Ectodermal cell (in vitro differentiated cells): Measurements from ENCODE around the gene EYS.

ENCODE experiments used
- H3K27ac ChIP-seq: 2 replicates; pipeline ENCODE4 v1.7.0; 2013; ENCODE audit warnings: mild to moderate bottlenecking, low read depth, low read length; ENCODE audit not compliant: insufficient read depth, poor library complexity, severe bottlenecking
- H3K27me3 ChIP-seq: 2 replicates; pipeline ENCODE4 v1.7.0; 2013; ENCODE audit warnings: mild to moderate bottlenecking, low read length; ENCODE audit not compliant: insufficient read depth, control insufficient read depth, poor library complexity, severe bottlenecking
- H3K36me3 ChIP-seq: one replicate; pipeline ENCODE4 v1.7.0; 2013; ENCODE audit warnings: low read length; ENCODE audit not compliant: control insufficient read depth, insufficient read depth
- H3K4me1 ChIP-seq: one replicate; pipeline ENCODE4 v1.7.0; 2013; ENCODE audit warnings: low read length; ENCODE audit not compliant: control insufficient read depth, insufficient read depth
- H3K4me3 ChIP-seq: 2 replicates; pipeline ENCODE4 v1.7.0; 2013; ENCODE audit warnings: low read depth, low read length, control low read depth; ENCODE audit not compliant: insufficient read depth
- H3K9me3 ChIP-seq: 2 replicates; pipeline ENCODE4 v1.7.0; 2013; ENCODE audit warnings: mild to moderate bottlenecking, low read length, moderate library complexity; ENCODE audit not compliant: control insufficient read depth
- WGBS, 2 experiments: methylation state at CpG; one replicate each; pipeline ENCODE4 v1.1.7; 2013; ENCODE audit warnings: missing lambda C conversion rate in 2 of 2; 5-methylcytosine and 5-hydroxymethylcytosine counted together

The EYS gene

GRCh38 chr6:65700561-65700960 is 6.5 kb downstream of the EYS start:
- no peaks in the 10 kb centered on the region for H3K4me1 ChIP-seq
- H3K27me3 ChIP-seq: no peaks in the 10 kb centered on the region
- no peak overlapping the region for H3K27ac ChIP-seq
- no peak overlapping the region for H3K4me3 ChIP-seq
- H3K9me3 ChIP-seq: no peaks in the 10 kb centered on the region
- no peaks in the 10 kb centered on the region for H3K36me3 ChIP-seq
- WGBS, 2 experiments: 94 to 100% methylated on average over 1 to 2 of the region's 4 CpGs

DNA sequence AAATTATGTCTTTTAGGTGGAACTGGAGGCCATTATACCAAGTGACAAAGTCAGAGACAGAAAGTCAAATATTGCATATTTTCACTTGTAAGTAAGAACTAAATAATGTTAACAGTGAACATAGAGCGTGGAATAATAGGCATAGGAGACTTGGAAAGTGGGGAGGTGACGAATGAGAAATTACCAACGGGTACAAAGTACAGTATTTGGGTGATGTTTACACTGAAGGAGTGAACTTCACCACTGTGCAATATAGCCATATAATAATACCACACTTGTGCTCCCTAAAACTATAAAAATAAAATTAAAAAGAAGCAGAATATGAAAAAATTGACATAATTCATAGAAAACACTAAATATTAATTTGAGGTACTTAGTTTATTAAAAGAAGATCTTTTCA is 14.9 kb downstream of the EYS start:
- WGBS, 2 experiments: 88 to 93% methylated on average over 3 of the region's 3 CpGs
- Histone ChIP-seq H3K36me3 (no peaks in the 10 kb centered on the region), H3K9me3 (no peaks in the 10 kb centered on the region), H3K4me1 (no peaks in the 10 kb centered on the region), H3K4me3 (no peak overlapping the region), H3K27me3 (no peaks in the 10 kb centered on the region), H3K27ac (no peak overlapping the region)

- Histone ChIP-seq H3K36me3 (no peaks in the 10 kb centered on the region), H3K9me3 (no peaks in the 10 kb centered on the region), H3K4me3 (no peak overlapping the region), H3K4me1 (no peaks in the 10 kb centered on the region), H3K27ac (no peak overlapping the region), H3K27me3 (no peaks in the 10 kb centered on the region)
Measured at GRCh38 chr6:65680232-65680631, 26.8 kb downstream of the EYS start.

DNA sequence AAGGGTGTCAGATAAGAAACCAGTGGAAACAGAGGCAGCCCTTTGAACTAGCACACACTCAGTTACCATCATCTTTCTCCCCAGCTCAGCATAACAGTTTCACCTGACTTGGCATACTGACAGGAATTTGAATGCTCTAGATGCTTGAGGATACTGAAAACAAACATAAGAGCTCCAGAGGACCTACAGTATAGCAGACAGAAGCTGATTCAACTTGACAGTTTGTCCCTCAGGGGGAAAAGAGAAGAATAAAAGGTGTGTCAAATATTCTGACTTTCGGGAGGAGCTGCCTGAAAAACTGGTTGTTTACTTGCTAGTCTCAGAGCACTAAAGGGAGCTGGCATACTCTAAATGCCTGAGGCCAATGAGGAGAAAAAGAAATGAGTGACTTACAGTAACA is 35.1 kb downstream of the EYS start:
- H3K27me3 ChIP-seq: no peaks in the 10 kb centered on the region
- H3K27ac ChIP-seq: no peak overlapping the region
- H3K9me3 ChIP-seq: peaks cover 2% of the 10 kb centered on the region
- H3K4me1 ChIP-seq: no peaks in the 10 kb centered on the region
- 72 to 84% methylated on average over 1 of the region's 1 CpG for WGBS, 2 experiments
- no peak overlapping the region for H3K4me3 ChIP-seq
- H3K36me3 ChIP-seq: no peaks in the 10 kb centered on the region

DNA sequence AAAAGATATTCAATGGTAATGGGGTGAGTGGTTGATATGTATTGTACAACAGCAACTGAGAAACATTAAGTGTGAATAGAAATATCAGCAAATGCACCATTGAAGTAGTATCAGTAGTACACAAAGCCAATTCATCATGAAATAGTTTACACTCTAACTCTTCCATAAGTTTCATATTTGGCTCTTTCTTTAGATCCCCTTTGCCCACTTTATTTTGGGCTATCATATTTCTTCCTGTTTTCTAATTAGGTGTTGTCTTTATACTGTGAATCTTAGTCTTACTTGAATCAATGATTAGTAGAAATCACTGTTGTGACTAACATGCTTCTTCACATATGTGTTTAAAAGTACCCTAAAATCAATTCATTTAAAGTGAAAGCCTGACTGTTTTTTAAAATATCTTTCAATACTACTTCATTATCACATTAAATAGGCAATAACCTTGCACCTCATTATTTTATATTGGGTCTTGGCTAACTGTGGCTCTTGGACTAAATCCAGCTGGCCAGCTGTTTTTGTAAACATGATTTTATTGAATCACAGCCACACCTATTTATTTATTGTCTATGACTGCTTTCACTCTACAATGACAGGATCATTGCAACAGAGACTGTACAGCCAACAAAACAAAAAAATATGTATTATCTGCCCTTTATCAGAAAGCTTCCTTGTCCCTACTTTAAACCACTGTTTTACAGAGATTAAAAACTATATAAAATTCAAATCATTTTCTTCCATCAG is 38.9 kb downstream of the EYS start:
- Histone ChIP-seq H3K27me3 (no peaks in the 10 kb centered on the region), H3K4me1 (no peaks in the 10 kb centered on the region), H3K4me3 (no peak overlapping the region), H3K27ac (no peak overlapping the region), H3K9me3 (no peaks in the 10 kb centered on the region), H3K36me3 (no peaks in the 10 kb centered on the region)

DNA sequence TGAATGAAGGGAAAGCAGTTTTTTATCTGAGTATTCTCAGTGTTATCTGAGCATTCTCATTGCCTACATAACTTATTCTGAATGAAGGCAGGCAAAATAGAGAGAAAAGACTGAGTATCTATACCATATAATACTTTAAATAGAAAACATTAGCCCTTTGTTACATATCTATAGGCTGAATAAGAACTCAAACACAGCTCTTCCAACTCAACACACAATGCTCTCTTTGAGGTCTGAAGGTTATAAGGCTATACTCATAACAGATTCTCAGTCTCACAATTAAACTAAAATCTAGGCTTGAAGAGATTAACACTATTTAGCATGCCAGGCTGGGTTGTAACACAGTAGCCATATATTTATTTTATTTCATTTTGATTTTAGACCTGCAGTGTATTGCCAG is 56.9 kb downstream of the EYS start:
- Histone ChIP-seq H3K36me3 (no peaks in the 10 kb centered on the region), H3K4me1 (no peaks in the 10 kb centered on the region)

DNA sequence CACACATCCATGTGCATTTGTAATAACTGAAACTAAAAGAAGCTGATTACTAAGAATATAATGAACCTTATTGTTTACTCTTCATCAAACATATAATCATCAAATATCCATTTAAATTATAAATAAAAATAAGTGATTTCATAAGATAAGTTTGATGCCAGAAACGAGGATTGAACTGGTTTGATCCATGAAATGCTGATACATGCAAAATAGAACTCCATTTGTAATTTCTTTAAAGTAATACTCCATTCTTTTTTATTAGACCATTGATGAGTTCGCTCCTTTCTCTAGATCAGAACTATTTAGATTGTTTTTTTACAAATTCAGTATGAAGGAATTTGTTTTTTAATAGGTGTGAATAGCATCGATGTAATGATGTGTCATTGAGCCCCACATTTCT is 57.6 kb downstream of the EYS start:
- H3K27me3 ChIP-seq: no peaks in the 10 kb centered on the region
- WGBS, 2 experiments: 73 to 75% methylated on average over 2 to 3 of the region's 3 CpGs
- no peak overlapping the region for H3K4me3 ChIP-seq
- no peaks in the 10 kb centered on the region for H3K36me3 ChIP-seq
- no peak overlapping the region for H3K27ac ChIP-seq
- H3K4me1 ChIP-seq: no peaks in the 10 kb centered on the region
- no peaks in the 10 kb centered on the region for H3K9me3 ChIP-seq

More for the DNA sequence above, 56.9 kb downstream of the EYS start:
- no peak overlapping the region for H3K4me3 ChIP-seq
- H3K9me3 ChIP-seq: no peaks in the 10 kb centered on the region
- H3K27me3 ChIP-seq: no peaks in the 10 kb centered on the region
- no peak overlapping the region for H3K27ac ChIP-seq

DNA sequence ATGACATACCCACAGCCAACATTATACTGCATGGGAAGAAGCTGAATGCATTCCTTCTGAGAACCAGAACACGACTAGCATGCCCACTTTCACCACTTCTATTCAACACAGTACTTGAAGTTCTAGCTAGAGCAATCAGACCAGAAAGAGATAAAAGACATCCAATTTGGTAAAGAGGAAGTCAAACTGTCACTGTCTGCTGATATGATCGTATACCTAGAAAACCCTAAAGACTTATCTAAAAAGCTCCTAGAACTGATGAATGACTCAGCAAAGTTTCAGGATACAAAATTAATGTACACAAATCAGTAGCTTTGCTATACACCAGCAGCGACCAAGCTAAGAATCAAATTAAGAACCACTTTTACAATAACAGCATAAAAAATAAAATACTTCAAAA is 60.5 kb downstream of the EYS start:
- Histone ChIP-seq H3K36me3 (no peaks in the 10 kb centered on the region), H3K4me1 (no peaks in the 10 kb centered on the region), H3K27ac (no peak overlapping the region), H3K4me3 (no peak overlapping the region), H3K9me3 (no peaks in the 10 kb centered on the region), H3K27me3 (no peaks in the 10 kb centered on the region)
- 94 to 97% methylated on average over 3 of the region's 3 CpGs for WGBS, 2 experiments

- Histone ChIP-seq H3K4me3 (no peak overlapping the region), H3K27me3 (no peaks in the 10 kb centered on the region), H3K36me3 (no peaks in the 10 kb centered on the region), H3K4me1 (no peaks in the 10 kb centered on the region), H3K9me3 (no peaks in the 10 kb centered on the region), H3K27ac (no peak overlapping the region)
- WGBS, 2 experiments: no CpG with 5 or more reads among the region's 1 CpG
Measured at GRCh38 chr6:65642776-65643175, 64.2 kb downstream of the EYS start.

DNA sequence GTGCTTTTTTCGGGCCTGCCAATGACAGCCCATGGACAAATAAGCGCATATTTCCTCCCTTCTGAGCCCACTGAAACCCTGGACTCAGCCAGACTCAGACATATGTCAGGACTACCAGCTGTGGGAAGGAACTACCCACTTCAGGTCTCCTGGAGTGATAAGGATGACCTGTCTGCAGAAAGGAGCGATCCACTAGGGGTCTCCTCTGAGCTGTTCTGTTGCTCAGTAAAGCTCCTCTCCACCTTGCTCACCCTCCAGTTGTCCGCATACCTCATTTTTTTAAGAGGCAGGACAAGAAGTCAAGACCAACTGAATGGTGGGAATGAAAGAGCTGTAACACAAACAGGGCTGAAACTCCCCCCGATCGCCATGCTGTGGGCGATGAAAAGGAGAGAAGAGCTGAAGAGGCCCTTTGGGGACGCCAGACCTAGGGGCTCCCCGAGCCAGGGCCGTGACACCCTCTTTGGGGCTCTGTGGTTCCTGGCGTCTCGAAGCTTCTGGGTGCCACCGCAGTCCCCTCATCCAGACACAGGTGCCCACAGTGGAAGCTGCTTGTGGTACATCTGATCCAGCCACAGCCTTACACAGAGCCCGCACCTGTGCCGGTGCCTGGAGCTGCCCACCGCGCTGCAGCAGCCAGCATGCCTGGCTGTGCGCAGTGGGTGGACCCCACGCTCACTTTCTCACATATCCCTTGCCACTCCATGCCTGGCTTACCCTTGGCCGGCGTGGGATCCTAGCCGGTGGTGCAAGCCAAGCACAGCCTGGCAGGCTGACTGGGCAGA is 68.8 kb downstream of the EYS start:
- no peak overlapping the region for H3K4me3 ChIP-seq
- H3K9me3 ChIP-seq: no peaks in the 10 kb centered on the region
- H3K4me1 ChIP-seq: no peaks in the 10 kb centered on the region
- no peaks in the 10 kb centered on the region for H3K27me3 ChIP-seq
- H3K27ac ChIP-seq: no peak overlapping the region
- H3K36me3 ChIP-seq: no peaks in the 10 kb centered on the region
- WGBS, 2 experiments: 92 to 93% methylated on average over 22 of the region's 22 CpGs
